HG03469 (cell line): ENCODE results near the gene SMURF2.
A peak's percentile ranks its signal among the peaks of the same experiment; 100 is the strongest.

Source experiments
- ATAC-seq: cut with Tn5 transposase; IDR thresholded peaks from one replicate; pipeline ENCODE4 v1.9.1; 2021; ENCODE audit warnings: mild to moderate bottlenecking, moderate library complexity, moderate number of reproducible peaks; ENCODE audit not compliant: unreplicated experiment

Gene SMURF2

DNA sequence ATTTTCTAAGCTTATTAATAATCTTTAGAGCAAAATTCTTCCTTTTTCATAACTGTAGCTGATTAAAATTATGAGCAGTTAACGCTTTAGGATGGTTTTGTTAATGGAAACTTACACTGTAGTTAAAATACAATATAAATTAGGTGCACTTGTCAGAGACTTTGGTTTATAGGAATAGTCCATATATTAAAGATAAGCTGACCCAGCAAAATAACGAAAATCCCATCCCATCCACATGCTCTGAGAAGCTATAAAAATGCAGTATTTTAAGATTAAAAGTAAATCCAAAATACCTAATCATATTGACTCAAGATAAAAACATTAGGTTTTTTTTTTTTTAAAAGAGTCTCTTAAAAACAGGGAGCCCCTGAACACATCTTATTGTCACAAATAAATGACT lies 117.4 kb downstream of the SMURF2 start:
- ATAC-seq: no peak

- ATAC-seq: no peak
Measured at GRCh38 chr17:64540118-64540776, 121.9 kb downstream of the SMURF2 start.

DNA sequence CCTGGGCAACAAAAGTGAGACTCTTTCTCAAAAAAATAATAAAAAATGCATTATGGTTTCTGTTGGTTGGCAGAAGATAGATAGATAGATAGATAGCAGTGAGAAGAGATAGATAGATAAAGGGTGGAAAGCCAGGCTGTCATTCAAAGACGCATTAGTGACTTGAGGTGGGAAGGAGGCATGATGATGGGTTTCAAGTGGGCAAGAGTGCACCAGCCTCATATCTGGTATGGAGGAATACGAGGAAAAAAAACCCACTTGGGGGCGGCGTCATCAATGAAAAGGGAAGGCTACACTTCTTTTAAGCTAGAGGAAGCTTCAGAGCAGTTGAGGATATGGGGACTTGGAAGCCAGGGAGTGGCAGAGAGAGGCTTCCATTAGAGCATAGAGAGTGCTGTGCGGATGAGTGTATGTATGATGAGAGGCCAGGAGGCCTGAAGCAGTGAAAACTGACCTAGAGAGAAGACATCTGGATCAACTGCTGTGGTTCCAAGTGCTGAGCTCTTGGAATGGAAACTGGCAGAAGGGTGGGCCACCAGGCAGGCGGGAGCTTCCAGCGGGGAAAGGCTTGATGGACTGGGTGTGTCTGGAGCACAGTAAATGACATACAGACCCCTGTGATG lies 123.5 kb downstream of the SMURF2 start:
- no peak for ATAC-seq

DNA sequence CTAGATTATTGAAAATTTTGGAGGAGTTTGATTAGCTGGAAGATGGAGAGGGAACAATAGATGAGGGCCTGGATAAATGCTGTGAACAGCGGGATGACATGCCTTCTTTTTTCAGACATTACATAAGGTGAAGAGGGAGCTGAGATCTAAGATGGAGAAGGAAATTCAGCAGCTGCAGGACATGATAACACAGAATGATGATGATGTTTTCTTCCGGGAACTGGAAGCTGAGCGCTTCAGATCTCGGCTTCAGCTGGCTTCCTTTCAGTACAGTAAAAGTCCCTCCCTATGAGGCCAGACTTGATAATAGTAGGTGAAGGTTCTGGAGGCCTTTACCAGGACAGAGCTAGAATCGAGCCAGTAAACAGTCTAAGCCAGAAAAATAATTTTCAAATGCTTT lies 124.6 kb downstream of the SMURF2 start:
- no peak for ATAC-seq

DNA sequence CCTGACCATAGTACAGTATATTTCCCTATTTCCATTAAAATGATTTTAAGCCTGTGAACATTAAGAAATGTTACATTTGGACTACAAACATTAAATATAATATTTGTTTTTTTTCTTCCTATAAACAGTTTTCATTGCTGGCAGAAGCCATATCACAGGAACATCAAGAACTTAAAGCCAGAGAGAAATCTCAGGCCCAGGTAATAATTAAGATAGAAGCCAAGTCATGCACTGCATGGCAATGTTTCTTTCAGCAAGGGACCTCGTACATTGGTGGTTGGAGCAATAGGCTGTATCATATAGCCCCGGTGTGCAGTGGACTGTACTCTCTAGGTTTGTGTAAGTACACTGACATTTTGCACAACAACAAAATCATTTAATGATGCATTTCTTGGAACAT lies 125.2 kb downstream of the SMURF2 start:
- no peak for ATAC-seq

DNA sequence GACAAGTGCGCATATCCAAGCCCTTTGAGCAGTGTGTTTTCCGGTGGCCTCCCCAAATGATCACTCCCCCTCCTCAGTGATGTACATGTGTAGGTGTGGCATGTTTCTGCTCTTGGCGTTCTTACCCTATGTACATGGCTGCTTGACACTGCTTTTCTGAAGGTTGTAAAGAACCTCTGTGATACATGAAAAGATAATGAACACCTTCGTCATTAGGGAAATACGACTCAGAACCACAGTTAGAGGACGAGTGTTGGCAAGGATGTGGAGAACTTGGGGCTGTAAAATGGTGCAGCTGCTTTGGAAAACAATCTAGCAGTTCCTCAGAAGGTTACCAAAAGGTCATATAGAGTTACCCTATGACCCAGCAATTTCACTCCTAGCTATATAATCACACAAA lies 126.8 kb downstream of the SMURF2 start:
- ATAC-seq: no peak

DNA sequence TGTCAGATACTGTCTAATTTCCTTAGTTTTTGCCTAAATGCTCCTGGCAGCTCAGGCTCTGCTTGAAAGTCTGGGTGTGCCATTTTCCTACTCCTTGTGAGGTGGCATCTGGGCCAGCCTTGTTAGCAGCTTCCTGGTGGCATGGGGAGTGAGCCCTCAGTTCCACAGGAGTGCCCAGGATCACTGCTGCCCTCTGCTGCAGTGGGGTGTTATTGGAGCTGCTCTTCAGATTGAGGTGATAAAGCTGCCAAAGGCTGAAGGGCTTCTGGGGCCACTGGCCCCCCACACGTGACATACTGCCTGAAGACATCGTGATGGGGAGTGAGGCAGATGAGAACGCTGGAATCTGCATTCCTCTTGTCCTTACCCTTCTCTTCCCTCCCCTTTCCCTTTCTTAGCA lies 127.9 kb downstream of the SMURF2 start:
- no peak for ATAC-seq

- ATAC-seq: no peak
Measured at GRCh38 chr17:64533784-64534183, 128.3 kb downstream of the SMURF2 start.

DNA sequence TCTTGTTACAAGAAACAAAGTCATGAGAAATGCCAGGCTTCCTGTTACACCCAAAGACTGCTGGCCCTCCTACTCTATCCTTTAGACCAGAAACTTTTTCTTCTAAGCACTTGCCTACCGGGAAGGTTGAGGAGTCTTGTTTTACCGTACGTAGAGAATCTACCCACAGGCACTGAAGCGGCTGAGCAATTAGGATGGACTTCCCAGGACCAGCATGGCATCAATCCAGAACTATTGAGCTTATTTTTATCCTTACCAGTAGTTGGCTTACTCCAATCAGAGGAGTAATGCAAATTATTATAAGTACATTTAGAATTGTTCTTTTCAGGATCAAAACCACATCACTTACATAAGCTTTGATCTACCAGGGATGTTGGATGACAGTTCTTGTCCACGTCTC lies 129.7 kb downstream of the SMURF2 start:
- ATAC-seq: no peak

GRCh38 chr17:64531955-64532371 lies 130.1 kb downstream of the SMURF2 start:
- no peak for ATAC-seq

DNA sequence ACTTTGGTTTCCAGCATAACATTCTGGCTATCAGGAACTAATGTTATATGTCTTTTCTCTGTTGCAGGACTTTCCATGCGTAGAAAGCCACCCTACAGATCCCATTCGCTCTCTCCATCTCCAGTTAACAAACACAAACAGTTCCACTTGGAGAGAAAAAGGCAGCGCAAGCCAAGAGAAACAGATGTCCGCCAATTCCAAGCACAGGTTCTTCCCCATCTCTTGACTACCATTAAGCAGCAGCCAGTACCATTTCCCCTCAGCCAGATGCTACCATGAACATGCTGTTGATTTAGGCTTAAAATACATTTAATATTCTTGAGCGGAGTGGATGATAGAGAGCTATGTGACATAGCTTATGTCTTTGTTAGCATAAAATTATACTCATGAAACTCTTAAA lies 132.9 kb downstream of the SMURF2 start:
- no peak for ATAC-seq

- ATAC-seq: no peak
Measured at GRCh38 chr17:64527914-64528313, 134.2 kb downstream of the SMURF2 start.

- ATAC-seq: no peak
Measured at GRCh38 chr17:64520359-64520758, 141.7 kb downstream of the SMURF2 start.

DNA sequence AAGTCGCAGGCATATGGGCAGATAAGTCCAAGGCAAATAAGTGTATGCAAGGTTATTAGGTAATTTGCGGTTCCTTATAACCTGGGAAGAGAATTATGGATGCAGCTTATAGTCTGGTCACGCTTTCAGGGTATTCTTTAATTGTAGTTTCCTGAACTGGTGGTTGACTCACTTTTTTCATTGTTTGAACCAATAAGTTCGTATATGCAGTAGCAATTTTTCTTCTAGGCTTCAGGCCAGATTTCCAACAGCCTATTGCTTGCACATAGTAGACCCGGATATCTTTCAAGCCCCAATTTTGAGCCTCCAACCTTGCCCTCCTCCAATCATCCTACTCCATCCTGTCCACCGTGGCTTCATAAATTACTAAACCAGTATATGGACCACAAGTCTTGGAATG lies 142.5 kb downstream of the SMURF2 start:
- no peak for ATAC-seq

GRCh38 chr17:64515829-64516228 lies 146.3 kb downstream of the SMURF2 start:
- ATAC-seq: no peak

GRCh38 chr17:64515419-64515818 lies 146.7 kb downstream of the SMURF2 start:
- no peak for ATAC-seq

DNA sequence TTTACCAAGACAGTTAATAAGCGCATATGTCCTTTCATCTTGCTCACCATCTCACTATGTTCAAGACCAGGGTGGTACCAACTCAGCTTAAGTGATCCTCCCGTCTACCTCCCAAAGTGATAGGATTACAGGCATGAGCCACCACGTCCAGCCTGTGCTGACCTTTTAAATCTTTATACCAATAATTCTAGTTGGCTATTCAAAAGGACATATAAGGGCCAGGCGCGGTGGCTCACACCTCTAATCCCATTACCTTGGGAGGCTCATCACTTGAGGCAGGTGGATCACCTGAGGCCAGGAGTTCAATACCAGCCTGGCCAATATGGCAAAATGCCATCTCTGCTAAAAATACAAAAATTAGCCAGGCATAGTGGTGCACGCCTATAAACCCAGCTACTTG lies 152.9 kb downstream of the SMURF2 start:
- ATAC-seq: no peak

DNA sequence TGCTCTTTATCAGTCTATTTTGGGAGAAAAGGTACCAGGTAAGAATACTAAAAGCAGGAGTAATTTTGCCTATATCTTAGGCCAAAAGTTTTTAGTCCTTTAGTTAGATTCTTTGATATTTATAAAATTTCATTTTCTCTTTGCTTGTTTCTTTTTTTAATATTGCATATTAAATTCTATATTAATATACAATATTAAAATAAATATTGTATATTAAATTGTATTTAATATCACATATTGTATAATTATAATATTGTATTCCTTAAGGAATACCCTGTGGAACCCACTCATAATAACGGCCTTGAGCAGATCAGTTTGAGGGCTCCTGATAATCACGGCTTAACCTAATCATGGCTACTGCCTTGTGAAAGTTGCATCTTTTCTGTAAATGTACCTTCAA lies 153.4 kb downstream of the SMURF2 start:
- no peak for ATAC-seq

DNA sequence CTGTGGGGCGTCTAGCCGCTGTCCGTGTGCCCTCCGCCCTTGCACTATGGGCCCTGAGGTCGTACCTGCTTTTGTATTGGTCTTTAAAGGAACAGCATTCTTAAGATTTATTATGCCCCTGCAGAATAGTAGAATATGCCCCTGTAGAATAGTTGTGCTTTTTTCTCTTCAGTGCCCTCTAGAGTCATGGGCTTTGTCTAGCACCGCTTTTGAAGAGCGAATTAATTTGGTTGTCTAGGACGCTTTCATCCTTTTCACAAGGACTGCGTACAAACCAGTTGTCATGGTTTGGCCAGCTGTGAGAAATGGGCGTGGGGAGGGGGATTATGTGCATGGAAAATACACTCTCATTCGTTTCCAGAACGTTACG lies 154.7 kb downstream of the SMURF2 start:
- no peak for ATAC-seq

- peak; percentile 33 for ATAC-seq
Measured at GRCh38 chr17:64506576-64507412, 155.3 kb downstream of the SMURF2 start, which contains the start of gene CEP95. Gene CEP95, plus strand, starts transcription at chr17:64506977. Its CDS starts 121 bp downstream, at chr17:64507098.

- ATAC-seq: peak; percentile 30
Measured at GRCh38 chr17:64506201-64506575, 155.9 kb downstream of the SMURF2 start, which contains the start of gene DDX5. Gene DDX5, minus strand, starts transcription at chr17:64506289. Its CDS starts 170 bp downstream, at chr17:64506119.
